Esophagus muscularis mucosa (tissue), 4 donors: ENCODE measurements around the gene VIL1.

ENCODE experiments used
- EP300 ChIP-seq: sonication (generic); formaldehyde crosslinking; IDR thresholded peaks from one replicate; pipeline ENCODE4 v1.6.1; 2017; ENCODE audit warnings: antibody characterized with exemption
- POLR2A ChIP-seq: fragments of 450-650 bp; IDR thresholded peaks from one replicate; pipeline ENCODE4 v1.6.1; 2017; ENCODE audit warnings: antibody characterized with exemption, moderate library complexity, mild to moderate bottlenecking, low read depth
- TF ChIP-seq, protein P1 (sequence below), 3 experiments: fragments of 200-600 bp in 2 of 3; fragments of 450-650 bp in 1 of 3; sonication (generic) in 2 of 3; IDR thresholded peaks; one replicate each; pipeline ENCODE4 v1.5.1; 2017 to 2019; ENCODE audit warnings: antibody characterized with exemption in 3 of 3, mild to moderate bottlenecking in 2 of 3, moderate library complexity in 1 of 3

DNA sequence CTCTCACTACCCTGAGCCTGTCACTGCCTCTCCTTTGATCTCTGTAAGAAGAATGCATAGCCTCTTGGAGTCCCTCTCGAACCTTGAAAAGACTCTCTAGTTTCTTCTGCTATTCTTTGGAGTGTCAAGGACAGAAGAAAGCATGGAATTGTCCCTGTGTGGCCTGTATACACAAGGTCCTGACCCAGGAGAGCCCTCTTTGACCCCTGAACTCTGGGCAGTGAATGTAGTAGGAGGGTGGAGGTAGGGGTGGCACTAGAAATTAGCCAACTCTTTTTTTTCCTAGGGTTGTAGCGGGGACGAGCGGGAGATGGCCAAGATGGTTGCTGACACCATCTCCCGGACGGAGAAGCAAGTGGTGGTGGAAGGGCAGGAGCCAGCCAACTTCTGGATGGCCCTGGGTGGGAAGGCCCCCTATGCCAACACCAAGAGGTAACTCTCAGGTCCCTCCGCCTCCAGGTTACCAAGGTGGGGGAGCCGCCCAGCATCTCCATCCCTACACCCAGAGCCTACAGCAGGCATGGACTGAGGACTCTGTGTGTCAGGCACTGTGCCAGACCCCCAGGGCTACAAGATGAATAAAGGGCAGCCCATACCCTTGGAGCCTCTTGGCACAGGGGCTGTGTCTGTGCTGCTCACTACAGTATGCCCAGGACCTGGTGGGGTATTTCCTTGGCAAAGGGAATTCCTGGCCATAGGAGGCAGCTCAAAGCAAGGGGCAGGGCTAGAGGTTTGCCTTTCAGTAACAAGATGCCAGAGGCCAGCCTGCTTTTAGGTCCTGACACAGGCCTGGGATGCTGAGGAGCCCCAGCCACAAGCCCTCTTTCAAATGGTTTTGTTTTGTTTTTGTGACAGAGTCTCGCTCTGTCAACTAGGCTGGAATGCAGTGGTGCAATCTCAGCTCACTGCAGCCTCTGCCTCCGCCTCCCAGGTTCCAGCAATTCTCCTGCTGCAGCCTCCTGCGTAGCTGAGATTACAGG lies 16.4 kb downstream of the VIL1 start:
- TF ChIP-seq, protein P1, sequence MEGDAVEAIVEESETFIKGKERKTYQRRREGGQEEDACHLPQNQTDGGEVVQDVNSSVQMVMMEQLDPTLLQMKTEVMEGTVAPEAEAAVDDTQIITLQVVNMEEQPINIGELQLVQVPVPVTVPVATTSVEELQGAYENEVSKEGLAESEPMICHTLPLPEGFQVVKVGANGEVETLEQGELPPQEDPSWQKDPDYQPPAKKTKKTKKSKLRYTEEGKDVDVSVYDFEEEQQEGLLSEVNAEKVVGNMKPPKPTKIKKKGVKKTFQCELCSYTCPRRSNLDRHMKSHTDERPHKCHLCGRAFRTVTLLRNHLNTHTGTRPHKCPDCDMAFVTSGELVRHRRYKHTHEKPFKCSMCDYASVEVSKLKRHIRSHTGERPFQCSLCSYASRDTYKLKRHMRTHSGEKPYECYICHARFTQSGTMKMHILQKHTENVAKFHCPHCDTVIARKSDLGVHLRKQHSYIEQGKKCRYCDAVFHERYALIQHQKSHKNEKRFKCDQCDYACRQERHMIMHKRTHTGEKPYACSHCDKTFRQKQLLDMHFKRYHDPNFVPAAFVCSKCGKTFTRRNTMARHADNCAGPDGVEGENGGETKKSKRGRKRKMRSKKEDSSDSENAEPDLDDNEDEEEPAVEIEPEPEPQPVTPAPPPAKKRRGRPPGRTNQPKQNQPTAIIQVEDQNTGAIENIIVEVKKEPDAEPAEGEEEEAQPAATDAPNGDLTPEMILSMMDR (IDR thresholded peaks at IDR 0.05) = no peak
- TF ChIP-seq POLR2A (no peak), EP300 (no peak)
